B cell (primary cell): ENCODE measurements around the gene IGFBP3.

ENCODE experiments used
- CTCF ChIP-seq: fragments of 200-600 bp; IDR thresholded peaks from one replicate; pipeline ENCODE4 v1.8.0; 2022; ENCODE audit warnings: antibody characterized with exemption, mild to moderate bottlenecking
- EZH2 ChIP-seq: IDR thresholded peaks from 2 replicates; pipeline ENCODE4 v1.6.1; 2012; ENCODE audit warnings: borderline replicate concordance, low read depth, mild to moderate bottlenecking, moderate library complexity, low read length; ENCODE audit not compliant: insufficient read depth, poor library complexity, severe bottlenecking

- TF ChIP-seq CTCF: no peak
- no peak for TF ChIP-seq EZH2
These were observed 55.3 kb downstream of the IGFBP3 start for GRCh38 chr7:45865594-45866410.
